Left ventricle myocardium inferior (tissue), 1 donor: ENCODE results near the gene MESP2. TPM values are rescaled to one million over a fixed set of nuclear protein-coding genes. Genes with fewer than 3 reads are reported as not detected.
A peak's percentile ranks its signal among the peaks of the same experiment; 100 is the strongest.
"Not testable (repeated sequence)": the region's sequence is repeated elsewhere in the genome, so short reads cannot be mapped to it uniquely, and the experiment has no call there.

Experiments
- DNase-seq: peaks from one replicate; pipeline ENCODE4 v3.0.0-alpha.2; 2020
- H3K27ac ChIP-seq: fragments of 200-600 bp; replicated peaks from 2 replicates; pipeline ENCODE4 v1.8.0; 2021
- H3K27me3 ChIP-seq: fragments of 200-600 bp; 2 replicates; pipeline ENCODE4 v1.8.0; 2021; ENCODE audit warnings: low read depth
- H3K36me3 ChIP-seq: fragments of 200-600 bp; 2 replicates; pipeline ENCODE4 v1.8.0; 2021
- H3K4me1 ChIP-seq: fragments of 200-600 bp; 2 replicates; pipeline ENCODE4 v1.8.0; 2021
- H3K4me3 ChIP-seq: fragments of 200-600 bp; 2 replicates; pipeline ENCODE4 v1.8.0; 2021; ENCODE audit warnings: mild to moderate bottlenecking, moderate library complexity
- H3K9me3 ChIP-seq: fragments of 200-600 bp; replicated peaks from 2 replicates; pipeline ENCODE4 v1.8.0; 2021
- intact Hi-C: fragments of 100-400 bp; cut with micrococcal nuclease; formaldehyde crosslinking; loops from one replicate; pipeline ENCODE4 v1.11.0; 2022
- total RNA-seq: library from RNA; stranded (reverse); fragmentation: NEBNext Ultra II Directional; extraction: Animal tissue kit (Norgen Biotek cat#: 25700); gene quantifications from one replicate; pipeline ENCODE4 v1.2.1, GENCODE V29; 2021
- TF ChIP-seq, protein P1 (sequence below): fragments of 200-600 bp; IDR thresholded peaks from 2 replicates; pipeline ENCODE4 v1.8.0; 2021; ENCODE audit warnings: antibody characterized with exemption, mild to moderate bottlenecking, borderline replicate concordance
- donor health status: DM: no; HTN: yes; CAD: no; lungs with severe emphysema.

MESP2 gene
- total RNA-seq, 1 donor from 2014 or later = 0.27 TPM

DNA sequence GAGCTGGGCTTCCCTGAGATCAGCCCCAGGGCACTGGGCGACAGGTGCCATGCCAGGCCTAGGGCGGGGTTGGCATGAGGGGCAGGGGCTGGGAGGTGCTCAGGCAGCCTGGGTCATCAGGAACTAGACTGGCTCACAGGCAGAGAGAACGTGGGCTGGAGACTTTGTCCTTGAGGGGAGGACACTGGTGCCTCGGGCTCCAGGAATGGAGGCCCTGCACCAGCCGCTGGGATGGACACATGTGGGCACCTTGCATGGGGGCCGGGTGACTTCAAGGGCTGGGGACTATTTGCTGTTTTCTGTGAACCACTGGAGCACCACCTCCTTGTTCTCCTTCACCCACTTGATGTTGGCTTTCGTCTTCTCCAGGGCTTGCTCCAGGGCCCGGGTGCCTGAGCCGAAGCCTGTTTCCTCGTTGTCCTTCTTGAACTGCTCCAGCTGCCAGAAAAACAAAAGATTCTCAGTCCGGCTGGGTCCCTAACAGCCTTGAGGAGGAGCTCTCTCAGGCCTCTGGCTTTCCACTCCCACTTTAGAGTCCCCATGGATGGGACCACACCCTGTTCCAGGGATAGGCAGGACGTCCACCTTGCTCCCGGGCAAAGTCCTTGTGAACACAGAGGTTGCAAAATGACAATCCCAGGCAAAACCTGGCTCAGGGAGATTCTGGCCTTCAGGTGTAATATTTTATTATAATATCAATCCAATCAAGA is 9.1 kb downstream of the MESP2 start:
- Histone ChIP-seq H3K9me3 (peaks cover 23% of the 10 kb centered on the region), H3K27me3 (no peaks in the 10 kb centered on the region), H3K36me3 (peaks cover 10% of the 10 kb centered on the region), H3K4me1 (no peaks in the 10 kb centered on the region), H3K27ac (peak overlapping the region; percentile 8), H3K4me3 (no peak overlapping the region)
- intact Hi-C loops = no loop called here
- DNase-seq = no peak
- TF ChIP-seq, protein P1, sequence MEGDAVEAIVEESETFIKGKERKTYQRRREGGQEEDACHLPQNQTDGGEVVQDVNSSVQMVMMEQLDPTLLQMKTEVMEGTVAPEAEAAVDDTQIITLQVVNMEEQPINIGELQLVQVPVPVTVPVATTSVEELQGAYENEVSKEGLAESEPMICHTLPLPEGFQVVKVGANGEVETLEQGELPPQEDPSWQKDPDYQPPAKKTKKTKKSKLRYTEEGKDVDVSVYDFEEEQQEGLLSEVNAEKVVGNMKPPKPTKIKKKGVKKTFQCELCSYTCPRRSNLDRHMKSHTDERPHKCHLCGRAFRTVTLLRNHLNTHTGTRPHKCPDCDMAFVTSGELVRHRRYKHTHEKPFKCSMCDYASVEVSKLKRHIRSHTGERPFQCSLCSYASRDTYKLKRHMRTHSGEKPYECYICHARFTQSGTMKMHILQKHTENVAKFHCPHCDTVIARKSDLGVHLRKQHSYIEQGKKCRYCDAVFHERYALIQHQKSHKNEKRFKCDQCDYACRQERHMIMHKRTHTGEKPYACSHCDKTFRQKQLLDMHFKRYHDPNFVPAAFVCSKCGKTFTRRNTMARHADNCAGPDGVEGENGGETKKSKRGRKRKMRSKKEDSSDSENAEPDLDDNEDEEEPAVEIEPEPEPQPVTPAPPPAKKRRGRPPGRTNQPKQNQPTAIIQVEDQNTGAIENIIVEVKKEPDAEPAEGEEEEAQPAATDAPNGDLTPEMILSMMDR = no peak

GRCh38 chr15:89785774-89786140 is 9.6 kb downstream of the MESP2 start:
- Histone ChIP-seq H3K27ac (no peak overlapping the region), H3K9me3 (peaks cover 23% of the 10 kb centered on the region), H3K27me3 (no peaks in the 10 kb centered on the region), H3K4me1 (no peaks in the 10 kb centered on the region), H3K36me3 (peaks cover 10% of the 10 kb centered on the region), H3K4me3 (no peak overlapping the region)
- intact Hi-C loops = no loop called here
- TF ChIP-seq, protein P1 = no peak
- DNase-seq = no peak

- intact Hi-C loops = no loop called here
- no peak for DNase-seq
- TF ChIP-seq, protein P1 = no peak
- Histone ChIP-seq H3K4me3 (no peak overlapping the region), H3K36me3 (peaks cover 10% of the 10 kb centered on the region), H3K9me3 (peaks cover 23% of the 10 kb centered on the region), H3K27ac (no peak overlapping the region), H3K27me3 (no peaks in the 10 kb centered on the region), H3K4me1 (no peaks in the 10 kb centered on the region)
Measured at GRCh38 chr15:89787944-89788343, 11.8 kb downstream of the MESP2 start.

DNA sequence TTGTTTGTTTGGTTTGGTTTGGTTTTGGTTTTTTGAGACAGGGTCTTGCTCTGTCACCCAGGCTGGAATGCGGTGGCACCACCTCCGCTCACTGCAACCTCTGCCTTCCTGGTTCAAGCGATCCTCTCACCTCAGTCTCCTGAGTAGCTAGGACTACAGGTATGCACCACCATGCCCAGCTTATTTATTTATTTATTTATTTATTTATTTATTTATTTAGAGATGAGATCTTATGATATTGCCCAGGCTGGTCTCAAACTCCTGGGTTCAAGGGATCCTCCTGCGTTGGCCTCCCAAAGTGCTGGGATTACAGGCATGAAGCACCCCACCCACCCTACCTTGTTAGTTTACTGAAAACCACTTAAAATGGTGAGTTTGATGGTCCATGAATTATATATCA is 12.5 kb downstream of the MESP2 start:
- H3K4me3 ChIP-seq, H3K36me3 ChIP-seq, DNase-seq: not testable (repeated sequence)

DNA sequence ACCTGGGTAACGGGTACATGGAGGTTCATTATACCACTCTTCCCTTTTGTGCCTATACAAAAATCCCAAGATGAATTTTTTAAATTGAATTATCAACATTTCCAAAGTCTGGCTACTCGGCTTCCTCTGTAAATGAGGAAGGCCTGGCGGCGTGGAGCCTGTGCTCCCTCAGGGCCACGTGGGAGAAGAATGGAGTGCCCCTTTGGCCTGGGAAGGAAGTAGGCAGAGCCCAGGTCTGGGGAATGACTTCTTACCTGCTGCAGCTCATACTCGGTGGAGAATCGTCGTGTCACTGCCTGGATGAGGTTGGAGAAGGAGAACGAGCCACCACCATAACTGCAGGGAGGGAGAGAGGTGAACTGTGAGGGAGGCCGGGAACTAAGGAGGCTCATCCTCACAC is 14.1 kb downstream of the MESP2 start:
- intact Hi-C loops = no loop called here
- Histone ChIP-seq H3K9me3 (peaks cover 23% of the 10 kb centered on the region), H3K4me1 (peaks cover 8% of the 10 kb centered on the region), H3K36me3 (peaks cover 10% of the 10 kb centered on the region), H3K27ac (no peak overlapping the region), H3K4me3 (no peak overlapping the region), H3K27me3 (no peaks in the 10 kb centered on the region)
- TF ChIP-seq, protein P1 = no peak
- no peak for DNase-seq

More for the DNA sequence above, 12.5 kb downstream of the MESP2 start:
- intact Hi-C loops, H3K27me3 ChIP-seq, H3K27ac ChIP-seq, H3K4me1 ChIP-seq: not testable (repeated sequence)
- peaks cover 23% of the 10 kb centered on the region for H3K9me3 ChIP-seq

DNA sequence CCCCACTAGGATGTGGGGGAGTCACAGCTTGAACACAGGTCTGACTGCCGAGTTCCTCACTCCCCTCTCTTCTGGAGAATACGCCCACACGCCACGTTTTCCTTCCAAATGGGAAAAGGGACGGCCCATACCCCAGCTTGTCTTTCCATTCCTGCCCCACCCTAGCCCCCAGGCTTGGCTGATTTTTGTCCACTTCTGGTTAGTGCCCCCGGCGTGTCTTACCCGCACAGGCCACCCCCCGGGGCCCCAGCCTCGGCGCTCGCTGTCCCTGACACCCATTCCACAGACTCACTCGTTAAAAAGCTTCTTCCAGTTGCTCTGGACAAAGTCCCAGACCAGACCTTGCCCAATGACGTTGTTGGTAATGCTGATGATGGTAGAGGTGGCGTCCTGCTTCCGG is 14.5 kb downstream of the MESP2 start:
- Histone ChIP-seq H3K4me1 (peaks cover 13% of the 10 kb centered on the region), H3K9me3 (peaks cover 25% of the 10 kb centered on the region), H3K4me3 (no peak overlapping the region), H3K27me3 (no peaks in the 10 kb centered on the region), H3K36me3 (peaks cover 10% of the 10 kb centered on the region), H3K27ac (no peak overlapping the region)
- no peak for DNase-seq
- TF ChIP-seq, protein P1 = no peak
- intact Hi-C loops = no loop called here
